Neuron (in vitro differentiated cells): Measurements from ENCODE around the gene NUPR2.
"Not testable (repeated sequence)": the region's sequence is repeated elsewhere in the genome, so short reads cannot be mapped to it uniquely, and the experiment has no call there.

Experiments used
- H2AFZ ChIP-seq: one replicate; pipeline ENCODE4 v1.6.1; 2013; ENCODE audit warnings: low read depth, mild to moderate bottlenecking, inconsistent platforms, low read length, moderate library complexity
- H3K27me3 ChIP-seq: one replicate; pipeline ENCODE4 v1.6.1; 2013; ENCODE audit warnings: low read length; ENCODE audit not compliant: insufficient read depth
- H3K36me3 ChIP-seq: one replicate; pipeline ENCODE4 v1.6.1; 2013; ENCODE audit warnings: low read length; ENCODE audit not compliant: insufficient read depth
- H3K4me1 ChIP-seq: one replicate; pipeline ENCODE4 v1.6.1; 2013; ENCODE audit warnings: low read length; ENCODE audit not compliant: insufficient read depth
- H3K4me3 ChIP-seq: 2 replicates; pipeline ENCODE4 v1.5.1; 2013; ENCODE audit warnings: mild to moderate bottlenecking, low read length, moderate library complexity
- H3K9me3 ChIP-seq: one replicate; pipeline ENCODE4 v1.6.1; 2013; ENCODE audit warnings: low read length

The NUPR2 gene

GRCh38 chr7:56078196-56078595, 38.0 kb downstream of the NUPR2 start:
- Histone ChIP-seq H3K9me3 (no peaks in the 10 kb centered on the region), H3K36me3 (peaks cover 18% of the 10 kb centered on the region), H2AFZ (no peak overlapping the region), H3K4me3 (no peak overlapping the region), H3K4me1 (no peaks in the 10 kb centered on the region), H3K27me3 (no peaks in the 10 kb centered on the region)

GRCh38 chr7:56077681-56078080, 38.5 kb downstream of the NUPR2 start:
- H3K9me3 ChIP-seq, result no peaks in the 10 kb centered on the region
- H3K27me3 ChIP-seq, result no peaks in the 10 kb centered on the region
- H3K4me3 ChIP-seq, result no peak overlapping the region
- H3K4me1 ChIP-seq, result no peaks in the 10 kb centered on the region
- no peak overlapping the region for H2AFZ ChIP-seq
- H3K36me3 ChIP-seq, result peaks cover 22% of the 10 kb centered on the region

GRCh38 chr7:56074371-56074791, 41.8 kb downstream of the NUPR2 start:
- Histone ChIP-seq H3K4me3 (no peak overlapping the region), H3K27me3 (no peaks in the 10 kb centered on the region), H3K4me1 (no peaks in the 10 kb centered on the region), H2AFZ (no peak overlapping the region), H3K36me3 (peaks cover 32% of the 10 kb centered on the region), H3K9me3 (no peaks in the 10 kb centered on the region)

- H3K4me1 ChIP-seq, H3K4me3 ChIP-seq, H3K27me3 ChIP-seq, H2AFZ ChIP-seq, H3K9me3 ChIP-seq: not testable (repeated sequence)
- H3K36me3 ChIP-seq, result peaks cover 35% of the 10 kb centered on the region
Measured at GRCh38 chr7:56066376-56066775, 49.8 kb downstream of the NUPR2 start.
